Measurements from ENCODE around the gene DCC. TPM values are rescaled to one million over a fixed set of nuclear protein-coding genes. Genes with fewer than 3 reads are reported as not detected.

DCC gene
- total and polyA plus RNA-seq, 5 donors from 2014 or later = not detected

DNA sequence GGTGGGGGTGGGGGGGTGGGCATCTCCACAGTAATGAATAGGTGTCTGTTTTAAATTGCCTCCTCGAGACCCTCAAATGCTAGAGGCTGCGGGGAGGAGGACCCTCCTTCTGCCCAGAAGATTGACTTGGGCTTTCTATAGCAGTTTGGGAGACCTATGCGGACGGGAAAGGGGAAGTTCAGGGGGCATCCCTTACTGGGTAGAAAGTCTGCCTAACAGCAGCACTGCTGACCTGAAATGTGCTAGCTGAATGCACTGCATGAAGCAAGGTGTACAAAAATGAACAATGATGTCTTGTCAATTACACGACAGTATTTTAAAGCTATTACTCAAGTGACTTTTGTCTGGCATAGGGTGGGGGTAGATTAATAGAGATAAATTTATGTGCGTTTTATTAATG, 2.5 kb downstream of the DCC start:
- H3K4me1 ChIP-seq (ENCODE audit: control insufficient read depth, insufficient read depth, low read length, poor library complexity, severe bottlenecking) = no peaks in the 10 kb centered on the region
- H3K9me3 ChIP-seq (ENCODE audit: control insufficient read depth in 2 of 2, low read length in 2 of 2) = no peaks in the 10 kb centered on the region
- no peak overlapping the region for H3K27ac ChIP-seq (ENCODE audit: insufficient read depth, low read length, poor library complexity, severe bottlenecking)
- H3K27me3 Mint-ChIP-seq = peaks cover 18% of the 10 kb centered on the region
- H3K36me3 ChIP-seq (ENCODE audit: control insufficient read depth, insufficient read depth, low read length) = no peaks in the 10 kb centered on the region
- peaks cover 0 to 11% (median 2%) of the 10 kb centered on the region in 7 donors for H3K9me3 Mint-ChIP-seq
- H3K4me1 Mint-ChIP-seq = no peaks in the 10 kb centered on the region
- no peaks in the 10 kb centered on the region for H3K36me3 Mint-ChIP-seq
- no peak for ATAC-seq (ENCODE audit: low read depth in 2 of 2)
- no peak overlapping the region for H3K27ac Mint-ChIP-seq
- no peak for DNase-seq
- H3K27me3 ChIP-seq (ENCODE audit: control insufficient read depth, insufficient read depth, low read length) = peaks cover 8% of the 10 kb centered on the region
- no peak overlapping the region for H3K4me3 ChIP-seq (ENCODE audit: low read depth, low read length)
- H3K4me3 Mint-ChIP-seq = no peak overlapping the region

DNA sequence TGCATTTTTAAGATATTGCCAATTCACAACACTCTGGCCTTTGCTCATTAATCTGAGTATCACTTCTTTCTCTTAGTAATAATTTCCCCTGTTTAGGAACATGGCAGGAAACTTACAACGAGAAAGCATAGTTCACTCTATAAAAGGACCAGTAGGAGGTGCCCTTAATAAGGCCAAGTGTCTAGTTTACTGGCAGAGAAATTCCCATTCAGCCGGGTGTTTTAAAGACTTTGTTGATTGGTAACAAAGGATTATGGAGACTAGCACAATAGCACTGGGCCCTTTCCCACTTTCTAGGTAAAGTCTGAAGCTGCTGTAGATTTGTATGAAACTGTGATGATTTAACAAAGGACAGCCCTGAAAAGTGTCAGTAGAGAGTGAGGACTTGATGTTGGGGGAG, 3.1 kb downstream of the DCC start:
- no peak overlapping the region for H3K27ac Mint-ChIP-seq
- H3K4me1 ChIP-seq (ENCODE audit: control insufficient read depth, insufficient read depth, low read length, poor library complexity, severe bottlenecking) = no peaks in the 10 kb centered on the region
- no peak for DNase-seq
- peaks cover 8% of the 10 kb centered on the region for H3K27me3 ChIP-seq (ENCODE audit: control insufficient read depth, insufficient read depth, low read length)
- no peak for ATAC-seq (ENCODE audit: low read depth in 2 of 2)
- H3K9me3 Mint-ChIP-seq = peaks cover 0 to 11% (median 1%) of the 10 kb centered on the region in 7 donors
- peaks cover 18% of the 10 kb centered on the region for H3K27me3 Mint-ChIP-seq
- H3K4me3 Mint-ChIP-seq = no peak overlapping the region
- no peaks in the 10 kb centered on the region for H3K9me3 ChIP-seq (ENCODE audit: control insufficient read depth in 2 of 2, low read length in 2 of 2)
- H3K36me3 Mint-ChIP-seq = no peaks in the 10 kb centered on the region
- no peaks in the 10 kb centered on the region for H3K4me1 Mint-ChIP-seq
- no peak overlapping the region for H3K27ac ChIP-seq (ENCODE audit: insufficient read depth, low read length, poor library complexity, severe bottlenecking)
- H3K4me3 ChIP-seq (ENCODE audit: low read depth, low read length) = no peak overlapping the region
- no peaks in the 10 kb centered on the region for H3K36me3 ChIP-seq (ENCODE audit: control insufficient read depth, insufficient read depth, low read length)

DNA sequence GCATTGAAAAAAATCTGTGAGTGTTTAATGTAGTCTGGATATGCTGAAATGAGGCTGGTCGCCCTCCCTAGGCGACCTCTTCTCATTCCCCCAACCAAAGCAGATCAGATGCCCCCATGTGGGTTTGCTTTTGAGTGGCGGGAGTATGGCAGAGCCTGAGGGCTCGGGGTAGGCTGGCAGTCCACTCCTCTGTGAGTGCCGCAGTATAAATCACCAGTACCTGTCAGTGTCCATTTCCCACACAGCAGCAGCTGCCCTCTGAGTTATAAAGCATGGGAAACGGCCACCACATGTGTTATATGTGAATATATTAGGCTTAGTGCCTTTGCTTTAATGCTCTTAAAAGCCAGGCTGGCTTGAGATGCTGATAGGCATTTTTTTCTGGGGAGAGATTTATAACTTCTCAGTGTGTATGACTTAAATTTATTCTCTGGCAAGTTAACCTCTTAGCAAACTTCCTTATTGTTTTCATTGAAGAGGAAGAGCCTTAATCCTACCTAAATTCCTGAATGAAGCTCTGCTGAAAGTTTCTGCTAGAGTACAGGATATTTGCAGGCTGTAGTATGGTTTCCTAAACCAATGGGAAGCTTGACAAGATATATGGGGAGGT, 3.8 kb downstream of the DCC start:
- H3K27ac Mint-ChIP-seq = no peak overlapping the region
- Histone ChIP-seq H3K36me3 (ENCODE audit: control insufficient read depth, insufficient read depth, low read length) (no peaks in the 10 kb centered on the region), H3K4me1 (ENCODE audit: control insufficient read depth, insufficient read depth, low read length, poor library complexity, severe bottlenecking) (no peaks in the 10 kb centered on the region), H3K9me3 (ENCODE audit: control insufficient read depth in 2 of 2, low read length in 2 of 2) (no peaks in the 10 kb centered on the region), H3K27ac (ENCODE audit: insufficient read depth, low read length, poor library complexity, severe bottlenecking) (no peak overlapping the region), H3K4me3 (ENCODE audit: low read depth, low read length) (no peak overlapping the region), H3K27me3 (ENCODE audit: control insufficient read depth, insufficient read depth, low read length) (peaks cover 8% of the 10 kb centered on the region)
- H3K27me3 Mint-ChIP-seq = peaks cover 18% of the 10 kb centered on the region
- no peak for DNase-seq
- no peaks in the 10 kb centered on the region for H3K4me1 Mint-ChIP-seq
- no peak overlapping the region for H3K4me3 Mint-ChIP-seq
- ATAC-seq (ENCODE audit: low read depth in 2 of 2) = no peak
- peaks cover 0 to 10% (median 0%) of the 10 kb centered on the region in 7 donors for H3K9me3 Mint-ChIP-seq
- no peaks in the 10 kb centered on the region for H3K36me3 Mint-ChIP-seq

DNA sequence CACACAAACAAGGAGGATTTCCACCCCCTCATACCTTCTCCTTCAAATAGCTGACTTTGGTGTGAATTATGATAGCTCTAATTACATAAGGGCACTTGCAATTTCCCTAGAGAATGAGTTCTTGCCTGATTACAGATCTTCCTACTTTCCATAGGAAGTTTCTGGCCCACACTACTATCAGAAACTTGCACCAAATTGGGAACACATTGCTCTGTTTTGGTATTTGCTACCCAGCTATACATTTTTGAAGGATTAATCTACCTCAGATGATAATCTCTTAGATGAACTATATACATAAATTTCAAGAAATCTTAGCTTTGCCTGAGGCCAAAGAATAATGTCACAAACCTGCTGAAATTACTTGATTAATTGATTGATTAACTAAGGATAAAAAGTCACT, 4.9 kb downstream of the DCC start:
- Mint-ChIP-seq H3K9me3 (peaks cover 0 to 9% (median 0%) of the 10 kb centered on the region in 7 donors), H3K4me3 (no peak overlapping the region), H3K36me3 (no peaks in the 10 kb centered on the region), H3K27me3 (peaks cover 17% of the 10 kb centered on the region), H3K27ac (no peak overlapping the region), H3K4me1 (no peaks in the 10 kb centered on the region)
- DNase-seq = no peak
- Histone ChIP-seq H3K36me3 (ENCODE audit: control insufficient read depth, insufficient read depth, low read length) (no peaks in the 10 kb centered on the region), H3K27ac (ENCODE audit: insufficient read depth, low read length, poor library complexity, severe bottlenecking) (no peak overlapping the region), H3K4me3 (ENCODE audit: low read depth, low read length) (no peak overlapping the region), H3K9me3 (ENCODE audit: control insufficient read depth in 2 of 2, low read length in 2 of 2) (no peaks in the 10 kb centered on the region), H3K27me3 (ENCODE audit: control insufficient read depth, insufficient read depth, low read length) (peaks cover 8% of the 10 kb centered on the region), H3K4me1 (ENCODE audit: control insufficient read depth, insufficient read depth, low read length, poor library complexity, severe bottlenecking) (no peaks in the 10 kb centered on the region)
- no peak for ATAC-seq (ENCODE audit: low read depth in 2 of 2)

DNA sequence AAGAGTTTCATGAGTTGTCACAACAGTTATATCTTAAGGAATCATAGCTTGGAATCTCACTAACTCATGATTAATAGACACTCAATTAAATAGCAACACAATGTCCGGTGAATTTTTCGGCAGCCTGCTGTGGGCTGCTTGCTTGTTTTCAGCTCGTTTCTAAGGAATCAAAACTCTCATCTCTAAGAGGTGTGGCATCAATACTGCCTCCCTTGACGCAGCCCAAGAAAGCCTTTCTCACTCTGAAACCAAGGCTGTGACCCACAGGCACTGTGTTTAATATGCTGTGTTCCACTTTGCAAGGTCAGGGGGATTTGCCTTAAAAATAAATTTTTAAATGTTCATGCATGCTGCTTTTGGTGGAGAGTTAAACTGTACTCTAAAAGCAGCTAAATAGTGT, 5.4 kb downstream of the DCC start:
- no peak overlapping the region for H3K4me3 Mint-ChIP-seq
- no peak for ATAC-seq (ENCODE audit: low read depth in 2 of 2)

DNA sequence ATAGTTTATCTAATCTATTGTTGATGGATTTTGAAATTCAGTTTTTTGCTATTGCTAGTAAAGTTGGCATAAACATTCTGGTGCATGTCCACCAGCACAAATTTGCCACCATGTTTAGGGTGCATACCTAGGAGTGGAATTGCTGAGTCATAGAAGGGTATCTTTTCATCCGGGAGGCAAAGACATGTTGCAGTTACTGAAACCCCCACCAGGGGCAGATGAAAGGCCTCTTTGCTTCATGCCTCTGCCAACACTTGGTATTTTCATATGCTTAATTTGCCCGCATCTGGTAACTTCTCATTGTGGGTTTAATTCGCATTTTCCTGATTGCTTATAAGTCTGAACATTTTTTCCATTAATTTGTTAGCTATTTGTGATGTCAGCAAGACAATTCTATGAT, 8.2 kb downstream of the DCC start:
- Mint-ChIP-seq H3K4me1 (no peaks in the 10 kb centered on the region), H3K4me3 (no peak overlapping the region), H3K27me3 (no peaks in the 10 kb centered on the region), H3K9me3 (peaks cover 0 to 5% (median 2%) of the 10 kb centered on the region in 7 donors), H3K27ac (no peak overlapping the region), H3K36me3 (no peaks in the 10 kb centered on the region)
- H3K27me3 ChIP-seq (ENCODE audit: control insufficient read depth, insufficient read depth, low read length) = no peaks in the 10 kb centered on the region
- ATAC-seq (ENCODE audit: low read depth in 2 of 2) (no peak), DNase-seq (peak in 1 of 3 donors; percentile 7)
- H3K4me3 ChIP-seq (ENCODE audit: low read depth, low read length) = no peak overlapping the region
- no peak overlapping the region for H3K27ac ChIP-seq (ENCODE audit: insufficient read depth, low read length, poor library complexity, severe bottlenecking)
- no peaks in the 10 kb centered on the region for H3K36me3 ChIP-seq (ENCODE audit: control insufficient read depth, insufficient read depth, low read length)
- H3K4me1 ChIP-seq (ENCODE audit: control insufficient read depth, insufficient read depth, low read length, poor library complexity, severe bottlenecking) = no peaks in the 10 kb centered on the region
- H3K9me3 ChIP-seq (ENCODE audit: control insufficient read depth in 2 of 2, low read length in 2 of 2) = no peaks in the 10 kb centered on the region

More for the DNA sequence above, 5.4 kb downstream of the DCC start:
- no peak for DNase-seq
- no peak overlapping the region for H3K27ac ChIP-seq (ENCODE audit: insufficient read depth, low read length, poor library complexity, severe bottlenecking)
- Mint-ChIP-seq H3K9me3 (peaks cover 0 to 9% (median 0%) of the 10 kb centered on the region in 7 donors), H3K27me3 (peaks cover 11% of the 10 kb centered on the region), H3K36me3 (no peaks in the 10 kb centered on the region), H3K4me1 (no peaks in the 10 kb centered on the region), H3K27ac (no peak overlapping the region)
- H3K4me1 ChIP-seq (ENCODE audit: control insufficient read depth, insufficient read depth, low read length, poor library complexity, severe bottlenecking) = no peaks in the 10 kb centered on the region
- H3K9me3 ChIP-seq (ENCODE audit: control insufficient read depth in 2 of 2, low read length in 2 of 2) = no peaks in the 10 kb centered on the region
- peaks cover 8% of the 10 kb centered on the region for H3K27me3 ChIP-seq (ENCODE audit: control insufficient read depth, insufficient read depth, low read length)
- H3K4me3 ChIP-seq (ENCODE audit: low read depth, low read length) = no peak overlapping the region
- no peaks in the 10 kb centered on the region for H3K36me3 ChIP-seq (ENCODE audit: control insufficient read depth, insufficient read depth, low read length)

DNA sequence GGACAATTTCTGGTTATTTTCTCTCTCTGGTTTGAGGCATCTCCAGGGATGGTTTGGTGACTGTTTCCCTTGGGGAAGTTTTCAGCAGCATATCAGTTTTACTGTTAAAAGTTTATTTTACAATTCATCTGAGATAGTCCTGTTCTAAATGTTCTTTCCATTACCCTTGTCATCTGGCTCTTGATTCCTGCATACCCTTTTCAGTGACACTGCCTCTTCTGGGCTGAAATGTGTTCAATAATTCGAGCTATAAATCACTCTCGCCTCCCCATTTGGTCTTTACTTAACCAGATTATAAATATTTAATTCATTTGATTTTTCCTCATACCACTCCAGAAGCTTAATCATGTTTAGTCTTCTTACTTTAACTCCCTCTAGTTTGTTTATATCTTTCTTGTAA, 9.5 kb downstream of the DCC start:
- H3K27ac ChIP-seq (ENCODE audit: insufficient read depth, low read length, poor library complexity, severe bottlenecking) = no peak overlapping the region
- no peaks in the 10 kb centered on the region for H3K27me3 ChIP-seq (ENCODE audit: control insufficient read depth, insufficient read depth, low read length)
- no peak overlapping the region for H3K4me3 ChIP-seq (ENCODE audit: low read depth, low read length)
- Mint-ChIP-seq H3K27ac (no peak overlapping the region), H3K36me3 (no peaks in the 10 kb centered on the region), H3K4me3 (no peak overlapping the region), H3K27me3 (no peaks in the 10 kb centered on the region), H3K4me1 (no peaks in the 10 kb centered on the region), H3K9me3 (peaks cover 0 to 7% (median 2%) of the 10 kb centered on the region in 7 donors)
- H3K36me3 ChIP-seq (ENCODE audit: control insufficient read depth, insufficient read depth, low read length) = no peaks in the 10 kb centered on the region
- no peak for DNase-seq
- no peaks in the 10 kb centered on the region for H3K4me1 ChIP-seq (ENCODE audit: control insufficient read depth, insufficient read depth, low read length, poor library complexity, severe bottlenecking)
- ATAC-seq (ENCODE audit: low read depth in 2 of 2) = no peak
- H3K9me3 ChIP-seq (ENCODE audit: control insufficient read depth in 2 of 2, low read length in 2 of 2) = no peaks in the 10 kb centered on the region

DNA sequence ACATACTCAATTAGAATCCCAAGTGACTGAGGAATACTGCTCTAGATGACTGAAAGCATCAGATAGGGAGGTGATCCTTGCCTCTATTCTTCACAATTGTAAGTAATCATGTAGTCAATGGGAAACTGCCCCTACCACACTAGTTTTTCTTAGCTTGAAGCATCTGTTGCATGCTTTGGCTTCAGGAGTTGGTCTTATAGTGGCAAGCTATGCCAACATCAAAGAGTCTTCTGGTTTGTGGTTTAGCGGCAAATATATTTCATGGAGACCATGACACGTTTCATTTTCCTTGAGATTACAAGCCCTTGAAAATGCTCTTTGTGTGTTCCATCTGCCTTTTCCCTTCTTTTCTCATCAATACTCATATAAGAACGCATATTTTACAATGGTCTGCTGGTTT, 12.9 kb downstream of the DCC start:
- Mint-ChIP-seq H3K27me3 (no peaks in the 10 kb centered on the region), H3K27ac (no peak overlapping the region), H3K9me3 (peaks cover 0 to 8% (median 4%) of the 10 kb centered on the region in 7 donors), H3K36me3 (no peaks in the 10 kb centered on the region), H3K4me3 (no peak overlapping the region), H3K4me1 (no peaks in the 10 kb centered on the region)
- DNase-seq (no peak), ATAC-seq (ENCODE audit: low read depth in 2 of 2) (no peak)
- Histone ChIP-seq H3K36me3 (ENCODE audit: control insufficient read depth, insufficient read depth, low read length) (no peaks in the 10 kb centered on the region), H3K27ac (ENCODE audit: insufficient read depth, low read length, poor library complexity, severe bottlenecking) (no peak overlapping the region), H3K9me3 (ENCODE audit: control insufficient read depth in 2 of 2, low read length in 2 of 2) (no peaks in the 10 kb centered on the region), H3K4me1 (ENCODE audit: control insufficient read depth, insufficient read depth, low read length, poor library complexity, severe bottlenecking) (no peaks in the 10 kb centered on the region), H3K4me3 (ENCODE audit: low read depth, low read length) (no peak overlapping the region), H3K27me3 (ENCODE audit: control insufficient read depth, insufficient read depth, low read length) (no peaks in the 10 kb centered on the region)
